NCI-H69 (cell line): Measurements from ENCODE around the gene RHOBTB3.
A peak's percentile ranks its signal among the peaks of the same experiment; 100 is the strongest.
"Not testable (repeated sequence)": the region's sequence is repeated elsewhere in the genome, so short reads cannot be mapped to it uniquely, and the experiment has no call there.

Experiments
- DNase-seq: peaks from one replicate; lab custom pipeline; 2025; lab: John Stamatoyannopoulos, UW

The RHOBTB3 gene

GRCh38 chr5:95821110-95822021 is 90.2 kb downstream of the RHOBTB3 start:
- DNase-seq = peak; percentile 37

GRCh38 chr5:95822043-95822541 is 91.0 kb downstream of the RHOBTB3 start:
- peak; percentile 92 for DNase-seq

- DNase-seq = peak; percentile 91
Observed at GRCh38 chr5:95822542-95823181, 91.5 kb downstream of the RHOBTB3 start, which contains the start of gene GLRX. Gene GLRX (minus strand): TSS chr5:95822726. CDS start chr5:95822662, 64 bp downstream.

GRCh38 chr5:95823218-95823737 is 92.1 kb downstream of the RHOBTB3 start:
- no peak for DNase-seq

- DNase-seq = peak; percentile 91
Observed at GRCh38 chr5:95823738-95824609, 92.8 kb downstream of the RHOBTB3 start.

GRCh38 chr5:95824747-95825146 is 93.6 kb downstream of the RHOBTB3 start:
- DNase-seq = no peak

GRCh38 chr5:95825495-95825894 is 94.4 kb downstream of the RHOBTB3 start:
- DNase-seq = no peak

GRCh38 chr5:95826949-95827891 is 96.1 kb downstream of the RHOBTB3 start:
- DNase-seq = no peak

GRCh38 chr5:95827892-95828246 is 96.7 kb downstream of the RHOBTB3 start:
- no peak for DNase-seq

GRCh38 chr5:95830226-95830625 is 99.1 kb downstream of the RHOBTB3 start:
- no peak for DNase-seq

- DNase-seq = no peak
Observed at GRCh38 chr5:95832664-95833063, 101.5 kb downstream of the RHOBTB3 start.

- no peak for DNase-seq
Observed at GRCh38 chr5:95835682-95836385, 104.7 kb downstream of the RHOBTB3 start.

GRCh38 chr5:95836544-95836943 is 105.4 kb downstream of the RHOBTB3 start:
- DNase-seq = no peak

DNA sequence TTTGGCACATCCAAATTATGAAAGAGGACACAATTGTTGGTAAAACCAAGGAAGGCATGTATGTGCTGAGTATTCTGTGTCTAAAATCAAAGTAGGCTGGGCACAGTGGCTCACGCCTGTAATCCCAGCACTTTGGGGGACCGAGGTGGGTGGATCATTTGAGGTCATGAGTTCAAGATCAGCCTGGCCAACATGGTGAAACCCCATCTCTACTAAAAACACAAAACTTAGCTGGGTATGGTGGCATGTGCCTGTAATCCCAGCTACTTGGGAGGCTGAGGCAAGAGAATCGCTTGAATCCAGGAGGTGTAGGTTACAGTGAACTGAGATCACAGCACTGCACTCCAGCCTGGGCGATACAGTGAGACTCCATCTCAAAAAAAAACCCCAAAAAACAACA is 105.8 kb downstream of the RHOBTB3 start:
- DNase-seq = not testable (repeated sequence)

DNA sequence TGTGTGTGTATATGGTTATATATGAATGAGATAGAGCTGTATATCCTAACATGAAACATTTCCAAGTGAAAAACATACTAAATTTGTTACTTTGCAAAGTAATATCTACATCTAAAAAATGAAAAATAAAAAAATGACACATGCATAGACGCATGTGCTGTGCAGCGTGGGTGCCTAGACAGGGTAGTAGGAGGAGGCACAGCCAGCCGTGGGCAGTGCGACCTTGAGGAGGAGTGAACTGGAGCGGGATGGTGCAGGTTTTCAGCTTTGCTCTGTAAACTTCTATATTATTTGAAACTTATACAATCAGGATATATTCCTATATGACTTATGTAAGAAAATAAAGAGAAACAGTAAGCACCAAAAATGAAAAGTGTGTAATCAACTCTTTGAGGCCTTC is 106.4 kb downstream of the RHOBTB3 start:
- no peak for DNase-seq

- no peak for DNase-seq
Observed at GRCh38 chr5:95838001-95838520, 106.9 kb downstream of the RHOBTB3 start.

DNA sequence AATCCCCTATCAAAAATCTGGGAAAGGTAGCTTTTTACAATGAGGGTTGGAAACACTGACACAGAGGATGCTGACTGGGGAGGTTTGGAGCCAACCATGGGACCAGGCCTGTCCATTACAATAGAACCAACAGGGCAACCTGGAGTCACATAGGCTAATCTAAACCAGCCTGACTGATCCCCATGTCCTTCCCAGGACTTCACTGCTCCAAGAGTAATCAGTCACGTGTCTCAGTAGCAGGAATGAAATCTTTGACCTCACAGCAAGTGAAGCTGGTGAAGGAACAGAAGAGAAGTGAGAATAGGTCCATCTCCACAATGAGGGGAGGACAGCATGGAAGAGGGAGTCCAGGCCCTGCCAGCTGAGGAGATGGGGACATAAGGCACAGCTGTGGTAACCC is 107.4 kb downstream of the RHOBTB3 start:
- no peak for DNase-seq

DNA sequence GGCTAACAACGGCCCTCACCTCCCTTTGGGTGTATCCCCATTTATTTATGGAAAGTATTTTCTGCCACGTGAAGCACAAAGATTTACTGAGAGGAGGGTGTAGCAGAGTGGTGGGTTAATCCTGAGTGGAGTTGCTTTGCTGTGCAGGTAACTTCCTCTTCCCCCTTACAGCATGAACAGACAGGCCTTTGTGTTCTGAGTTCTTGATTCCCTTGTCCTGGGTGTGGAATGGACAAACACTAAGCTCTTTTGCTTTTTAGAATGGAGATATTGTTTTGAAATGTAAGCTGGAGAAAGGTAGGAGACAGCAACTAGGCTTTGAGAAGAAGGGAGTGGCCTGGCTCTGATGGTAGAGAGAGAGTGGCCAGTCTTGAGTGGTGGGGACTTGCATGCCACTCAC is 108.5 kb downstream of the RHOBTB3 start:
- no peak for DNase-seq

DNA sequence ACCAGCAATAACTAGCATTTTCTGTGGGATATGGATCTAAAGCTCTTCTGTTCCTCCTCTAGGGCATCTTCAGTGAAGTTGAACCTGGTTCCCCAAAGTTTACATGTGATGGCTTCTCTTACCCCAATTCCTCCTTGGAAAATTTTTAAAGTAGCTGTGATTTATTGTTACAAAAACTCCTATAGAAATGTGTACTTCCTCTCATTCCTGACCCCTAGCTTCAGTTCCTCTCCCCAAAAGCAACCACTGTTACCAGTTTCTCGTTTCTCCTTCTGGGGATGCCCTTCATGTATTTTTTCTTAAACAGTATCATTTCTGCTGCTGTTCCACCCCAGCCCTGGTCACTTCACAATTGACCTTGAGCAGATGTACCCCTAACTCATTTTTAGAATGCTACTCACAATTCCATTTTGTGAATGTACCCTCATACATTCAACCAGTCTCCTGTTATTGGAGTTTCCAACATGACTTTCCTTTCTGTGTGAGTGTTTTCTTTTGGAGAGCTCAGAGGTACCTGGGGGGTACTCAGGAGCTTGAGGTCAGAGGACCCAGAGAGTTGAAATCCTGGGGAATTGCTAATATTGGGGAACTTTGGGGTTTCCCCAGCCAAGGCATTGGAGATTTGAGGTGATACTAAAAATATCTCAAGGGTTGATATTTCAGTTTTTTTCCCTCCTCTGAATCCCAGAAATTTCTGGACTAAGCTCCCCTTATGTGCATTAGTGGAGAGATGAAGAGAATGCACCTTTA is 110.0 kb downstream of the RHOBTB3 start:
- DNase-seq = no peak
